Stimulated activated CD4-positive, alpha-beta T cell treated with anti-CD3 and anti-CD28 coated beads, Interleukin-2, amount 100 ng/mL, for 24 hours (primary cell): ENCODE data around the gene NR4A1.

Experiments used
- DNase-seq, 2 donors: peaks; one replicate each; pipeline ENCODE4 v3.0.0-alpha.2; 2020

NR4A1 gene

DNA sequence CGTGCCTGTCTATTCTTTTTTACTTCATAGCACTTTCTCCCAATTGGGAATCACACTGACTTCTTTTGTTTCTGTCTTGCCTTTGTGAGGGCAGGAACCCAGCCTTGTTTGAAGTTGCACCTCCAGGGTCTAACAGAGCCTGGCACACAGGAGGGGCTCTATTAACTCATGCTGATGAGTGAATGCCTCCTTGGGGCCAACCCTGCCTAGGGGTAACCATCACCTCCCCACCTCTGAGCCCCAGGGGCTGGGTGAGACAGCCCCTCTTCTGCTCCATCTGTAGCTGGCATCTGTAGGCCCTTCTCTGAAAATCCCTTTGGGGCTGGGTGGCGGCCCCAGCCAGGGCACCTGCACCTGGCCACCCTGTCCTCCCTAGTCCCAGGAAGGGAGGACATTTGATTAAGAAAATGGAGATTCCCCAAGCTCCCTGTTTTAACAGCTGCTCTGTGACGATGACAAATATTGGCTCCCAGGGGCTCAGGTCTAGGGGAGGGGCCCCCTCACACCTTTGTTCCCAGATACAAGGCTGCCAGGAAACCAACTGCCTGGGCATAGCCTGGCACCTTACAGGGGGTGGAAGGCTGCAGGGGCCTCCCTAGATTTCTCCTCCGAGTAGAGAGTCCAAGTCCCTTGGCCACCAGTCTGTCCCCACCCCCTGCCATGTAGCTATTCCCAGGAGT lies 32.7 kb upstream of the NR4A1 start:
- no peak for DNase-seq

DNA sequence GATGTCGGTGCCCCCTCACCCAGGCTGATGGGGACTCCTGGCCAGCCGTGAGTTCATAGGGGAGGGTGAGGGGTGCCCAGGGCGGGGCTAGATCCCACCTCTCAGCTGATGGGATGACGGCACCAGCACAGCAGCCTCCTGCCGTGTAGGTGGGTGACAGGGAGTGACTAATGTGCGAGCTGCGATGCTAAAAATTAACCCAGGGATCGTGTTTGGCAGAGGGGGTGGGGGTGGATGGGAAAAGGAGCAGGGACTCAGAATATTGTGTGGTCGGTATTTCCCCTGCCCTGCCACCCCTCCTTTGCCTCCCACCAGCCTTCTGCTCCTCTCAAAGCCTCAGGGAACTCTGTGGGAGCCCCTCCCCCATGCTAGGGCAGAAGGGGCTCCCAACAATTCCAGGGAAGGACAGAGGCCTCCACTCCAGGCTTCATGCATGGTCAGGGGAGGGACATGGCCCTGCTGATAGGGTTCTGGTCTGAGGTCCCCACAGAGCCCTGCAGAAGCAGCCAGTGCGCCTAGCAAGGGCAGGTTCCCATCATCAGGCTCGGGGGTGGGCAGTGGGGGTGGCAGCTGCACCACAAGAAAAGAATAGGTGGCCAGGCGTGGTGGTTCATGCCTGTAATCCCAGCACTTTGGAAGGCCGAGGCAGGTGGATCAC lies 32.0 kb upstream of the NR4A1 start:
- DNase-seq = no peak

DNA sequence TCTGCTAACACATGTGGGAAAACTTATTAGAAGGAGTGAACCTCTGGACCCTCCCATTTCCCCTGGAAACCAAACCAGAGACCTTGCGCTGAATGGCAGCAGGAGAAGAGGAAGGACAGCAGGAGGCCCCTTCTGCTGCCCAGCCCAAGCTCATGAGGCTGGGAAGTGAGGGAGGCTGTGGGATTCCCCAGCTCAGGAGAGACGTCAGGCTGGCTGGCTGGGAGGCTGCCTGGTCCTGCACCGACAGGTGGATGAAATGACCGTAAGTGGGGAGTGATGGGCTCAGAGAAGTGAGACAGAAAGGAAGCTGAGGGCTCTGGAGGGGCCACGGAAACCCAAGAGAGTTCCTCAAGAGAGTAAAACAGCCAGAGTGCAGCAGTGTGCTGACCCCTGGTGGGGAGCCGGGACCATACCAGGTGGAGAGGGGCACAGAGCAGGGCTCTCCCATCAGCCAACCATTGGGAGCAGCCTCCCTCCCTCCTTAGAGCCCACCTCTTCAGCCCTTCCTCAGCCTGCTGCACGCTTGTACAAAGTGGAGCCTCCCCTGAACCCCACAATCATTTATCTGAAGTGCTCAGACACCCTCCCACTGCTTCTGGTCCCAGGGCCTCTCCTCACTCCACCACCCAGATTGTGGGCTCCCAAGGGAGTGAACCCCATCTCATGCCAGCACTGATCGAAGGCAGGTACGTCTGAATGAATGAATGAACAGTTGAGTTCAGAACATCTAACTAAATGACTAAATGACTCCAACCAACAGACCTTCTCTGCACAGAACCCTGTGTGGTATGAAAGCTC lies 30.5 kb upstream of the NR4A1 start:
- DNase-seq = peak; percentile 68 to 69

DNA sequence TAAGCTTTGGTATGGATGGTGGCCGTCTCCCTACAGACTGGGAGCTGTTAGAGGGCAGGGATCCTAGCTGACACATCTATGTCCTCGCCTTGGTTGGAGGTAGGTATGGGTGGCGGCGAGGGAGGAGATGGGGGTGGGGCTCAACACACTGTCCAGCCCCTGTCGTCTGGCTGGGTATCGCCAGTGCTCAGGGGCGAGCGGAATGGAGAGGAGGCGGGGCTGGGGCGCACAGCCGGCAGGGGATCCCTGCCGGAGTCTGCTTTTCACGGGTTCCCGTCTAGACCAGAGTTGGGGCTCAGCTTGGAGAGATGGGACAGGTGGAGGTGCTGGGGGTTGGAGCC lies 28.4 kb upstream of the NR4A1 start:
- no peak for DNase-seq

DNA sequence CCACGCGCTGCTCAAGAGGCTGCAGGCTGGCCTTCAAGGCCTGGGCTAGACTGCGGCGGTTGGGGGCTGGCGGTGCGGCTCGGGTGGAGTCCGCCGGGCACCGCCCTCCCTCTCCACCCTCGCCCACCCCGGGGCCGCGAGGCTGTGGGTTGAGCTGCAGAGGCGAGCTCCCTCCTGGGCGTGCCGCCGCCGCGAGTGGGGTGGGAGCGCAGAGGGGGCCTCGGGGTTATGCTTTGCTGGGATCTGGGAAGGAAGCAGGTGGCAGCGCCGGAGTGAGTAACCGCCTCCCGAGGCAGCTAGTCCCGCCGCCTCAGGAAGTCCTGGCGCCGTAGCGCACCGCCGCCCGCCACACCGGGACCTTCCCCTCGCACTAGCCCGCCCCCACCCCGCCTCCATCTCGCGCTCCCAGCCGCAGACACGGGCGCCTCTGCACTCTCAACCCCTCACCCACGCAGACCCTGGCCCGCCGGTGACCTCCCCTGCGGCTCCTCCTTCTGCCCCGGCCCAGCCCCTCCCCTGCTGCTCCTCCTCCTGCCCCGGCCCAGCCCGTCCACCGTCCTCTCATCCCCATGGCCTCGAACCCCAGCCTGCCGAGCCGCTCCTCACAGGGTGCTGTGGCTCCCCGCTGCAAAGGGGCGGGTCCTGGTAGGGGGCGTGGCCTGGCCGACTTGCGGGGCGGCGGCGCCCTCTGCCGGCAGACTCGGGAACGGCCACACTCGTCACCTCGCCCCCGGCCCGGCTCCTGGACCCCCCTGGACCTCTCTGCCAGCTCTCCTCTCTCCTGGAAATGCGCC lies 27.9 kb upstream of the NR4A1 start:
- DNase-seq = peak; percentile 95 to 97

DNA sequence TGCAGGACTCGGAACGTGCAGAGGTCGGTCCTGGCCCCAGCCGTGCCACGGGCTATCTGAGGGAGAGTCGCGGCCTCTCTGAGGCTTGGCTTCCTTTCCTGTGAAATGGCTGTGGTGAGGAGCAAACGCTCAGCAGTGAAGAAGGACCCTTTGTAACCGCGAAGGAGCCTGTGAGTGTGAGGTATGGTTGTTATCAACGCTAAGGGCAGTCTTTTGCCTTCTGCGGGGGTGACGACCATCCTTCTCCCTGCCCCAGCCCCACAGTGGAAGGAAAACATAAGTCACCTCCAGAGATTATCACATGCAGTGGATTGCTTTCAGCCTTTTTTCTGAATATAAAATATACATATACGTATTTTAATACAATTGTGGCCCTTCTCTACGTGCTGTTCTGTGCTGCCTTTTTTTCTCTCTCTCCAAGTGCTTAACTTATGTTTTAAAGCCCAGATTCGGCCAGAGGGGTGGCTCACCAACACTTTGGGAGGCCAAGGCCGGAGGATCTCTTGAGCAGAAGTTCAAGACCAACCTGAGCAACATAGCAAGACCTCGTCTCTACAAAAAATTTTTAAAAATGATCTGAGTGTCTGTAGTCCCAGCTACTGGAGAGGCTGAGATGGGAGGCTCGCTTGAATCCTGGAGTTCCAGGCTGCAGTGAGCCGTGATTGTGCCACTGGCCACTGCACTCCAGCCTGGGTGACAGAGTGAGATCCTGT lies 27.1 kb upstream of the NR4A1 start:
- no peak for DNase-seq

DNA sequence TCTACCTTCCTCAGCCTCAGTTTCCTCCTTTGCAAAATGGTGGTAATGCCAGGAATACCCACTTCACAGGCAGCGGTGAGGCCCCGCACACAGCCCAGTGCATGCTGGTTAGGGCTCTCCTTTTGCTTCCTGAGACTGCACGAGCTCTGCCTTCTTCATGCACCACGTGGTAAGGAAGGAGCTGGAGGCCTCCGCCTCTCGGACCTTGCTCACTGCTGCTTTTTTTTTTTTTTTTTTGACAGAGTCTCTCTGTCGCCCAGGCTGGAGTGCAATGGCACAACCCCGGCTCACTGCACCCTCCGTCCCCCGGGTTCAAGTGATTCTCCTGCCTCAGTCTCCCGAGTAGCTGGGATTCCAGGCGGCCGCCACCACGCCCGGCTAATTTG lies 26.4 kb upstream of the NR4A1 start:
- DNase-seq = peak; percentile 54 to 66

DNA sequence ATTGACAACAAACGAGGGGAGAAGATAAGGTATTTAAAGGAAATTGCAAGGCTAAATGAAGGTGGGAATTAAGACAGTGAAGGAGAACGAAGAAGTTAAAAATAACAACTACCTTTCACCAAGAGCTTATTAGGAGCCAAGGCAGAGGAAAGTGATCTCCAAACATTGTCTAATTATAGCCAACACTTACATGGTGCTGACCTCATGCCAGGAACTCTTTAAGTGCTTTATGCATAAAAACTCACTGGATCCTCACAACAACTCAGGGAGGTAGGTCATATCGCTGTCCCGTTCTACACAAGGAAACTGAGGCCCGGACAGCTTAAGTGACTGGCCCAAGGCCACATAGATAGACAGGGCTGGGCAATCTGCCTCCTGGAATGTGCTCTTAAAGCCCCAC lies 25.0 kb upstream of the NR4A1 start:
- no peak for DNase-seq

DNA sequence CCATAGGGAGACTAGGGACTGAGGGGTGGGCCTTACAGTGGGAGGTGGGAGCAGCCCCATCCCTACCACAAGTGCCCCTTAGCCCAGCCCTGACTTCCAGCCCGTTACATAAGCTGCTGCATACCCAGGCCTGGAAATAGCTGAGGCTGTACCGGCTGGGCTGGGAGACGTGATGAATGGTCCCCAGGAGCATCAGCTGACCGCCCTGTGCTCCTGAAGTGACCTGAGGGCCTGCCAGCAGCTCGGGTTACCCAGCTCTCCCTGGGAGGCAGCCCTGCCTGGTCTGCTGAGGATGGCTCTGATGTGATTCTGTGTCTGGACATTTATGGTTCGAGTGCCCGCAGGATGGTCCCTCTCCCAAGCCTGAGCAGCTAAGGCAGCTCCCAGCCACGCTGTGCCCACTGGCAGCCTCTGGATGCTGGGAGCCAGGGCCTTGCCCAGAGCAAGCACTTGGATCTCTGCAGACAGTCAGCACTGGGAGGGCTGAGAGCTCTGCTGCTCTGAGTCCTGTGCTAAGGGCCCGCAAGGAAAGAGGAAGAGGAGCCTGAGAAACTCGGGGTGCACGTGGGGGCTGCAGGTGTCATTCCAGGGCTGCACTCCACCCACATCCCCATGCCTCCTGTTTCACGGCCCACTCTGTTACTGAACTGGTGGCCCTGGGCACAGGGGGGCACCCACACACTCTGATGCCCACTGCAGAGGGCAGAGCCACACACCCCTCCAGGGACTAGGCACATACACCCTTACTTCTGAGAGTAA lies 24.0 kb upstream of the NR4A1 start:
- DNase-seq = no peak

DNA sequence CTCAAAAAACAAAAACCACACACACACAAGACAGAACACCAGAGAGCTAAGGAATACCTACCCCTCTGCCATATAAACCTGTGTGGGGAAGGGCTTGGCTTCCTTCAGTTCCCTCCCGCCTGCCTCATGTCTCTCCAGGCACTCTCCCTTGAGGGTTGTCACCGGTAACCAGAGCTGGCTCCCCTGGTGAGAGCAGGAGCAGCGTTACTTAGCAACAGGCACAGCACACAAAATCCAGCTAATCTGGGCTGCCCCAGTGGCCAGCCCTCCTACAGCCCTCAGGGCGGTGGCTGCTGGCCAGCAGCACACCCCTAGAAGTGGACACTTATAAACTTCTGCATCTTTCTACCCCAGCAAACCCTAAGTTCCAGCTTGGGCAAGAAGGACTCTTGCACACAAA lies 21.6 kb upstream of the NR4A1 start:
- no peak for DNase-seq

DNA sequence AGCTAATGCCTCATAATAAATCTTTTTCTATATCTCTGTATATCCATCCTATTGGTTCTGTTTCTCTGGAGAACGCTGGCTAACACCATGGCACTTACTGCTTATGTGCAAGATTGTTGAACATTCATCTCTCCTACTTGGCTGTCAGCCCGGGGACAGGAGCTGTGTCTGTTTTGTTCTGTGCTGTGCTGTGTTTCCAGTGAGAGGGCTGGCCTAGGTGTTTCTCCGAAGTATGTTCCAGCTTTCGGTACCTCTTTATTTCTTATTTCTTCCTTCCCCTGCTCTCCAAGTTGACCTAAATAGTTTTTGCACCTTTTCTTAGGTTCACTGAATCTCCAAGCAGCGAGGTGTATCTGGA lies 18.8 kb upstream of the NR4A1 start:
- DNase-seq = no peak

DNA sequence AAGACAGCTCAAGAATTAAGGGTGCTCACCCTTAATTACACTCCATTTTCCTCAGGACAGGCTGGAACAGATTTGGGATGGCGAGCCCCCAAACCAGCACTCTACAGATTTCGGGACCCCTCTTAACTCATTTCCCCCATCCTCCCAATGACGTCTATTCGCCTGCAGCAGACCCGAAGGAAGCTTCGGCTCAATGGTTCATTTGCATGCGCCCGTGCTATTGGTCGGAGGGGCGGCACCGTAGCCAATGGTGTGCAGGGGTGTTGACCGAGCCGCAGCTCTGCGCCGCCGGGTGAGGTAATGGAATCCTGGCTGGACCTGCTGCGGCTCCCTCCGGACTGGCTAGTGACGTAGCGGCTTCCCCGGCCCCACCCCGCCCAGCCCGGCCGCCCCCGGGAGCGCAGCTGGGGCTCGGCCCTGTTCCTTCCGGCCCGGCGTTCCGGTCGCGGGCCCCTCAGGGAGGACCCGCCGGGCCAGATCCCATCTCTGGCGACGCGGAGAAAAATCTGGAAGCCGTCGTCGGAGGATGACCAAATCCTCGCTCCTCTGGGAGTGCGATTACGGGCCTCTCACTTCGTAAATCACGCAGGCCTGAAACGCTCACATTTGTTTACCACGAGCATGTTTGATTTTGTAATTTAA lies 18.3 kb upstream of the NR4A1 start:
- DNase-seq = peak; percentile 88 to 91

DNA sequence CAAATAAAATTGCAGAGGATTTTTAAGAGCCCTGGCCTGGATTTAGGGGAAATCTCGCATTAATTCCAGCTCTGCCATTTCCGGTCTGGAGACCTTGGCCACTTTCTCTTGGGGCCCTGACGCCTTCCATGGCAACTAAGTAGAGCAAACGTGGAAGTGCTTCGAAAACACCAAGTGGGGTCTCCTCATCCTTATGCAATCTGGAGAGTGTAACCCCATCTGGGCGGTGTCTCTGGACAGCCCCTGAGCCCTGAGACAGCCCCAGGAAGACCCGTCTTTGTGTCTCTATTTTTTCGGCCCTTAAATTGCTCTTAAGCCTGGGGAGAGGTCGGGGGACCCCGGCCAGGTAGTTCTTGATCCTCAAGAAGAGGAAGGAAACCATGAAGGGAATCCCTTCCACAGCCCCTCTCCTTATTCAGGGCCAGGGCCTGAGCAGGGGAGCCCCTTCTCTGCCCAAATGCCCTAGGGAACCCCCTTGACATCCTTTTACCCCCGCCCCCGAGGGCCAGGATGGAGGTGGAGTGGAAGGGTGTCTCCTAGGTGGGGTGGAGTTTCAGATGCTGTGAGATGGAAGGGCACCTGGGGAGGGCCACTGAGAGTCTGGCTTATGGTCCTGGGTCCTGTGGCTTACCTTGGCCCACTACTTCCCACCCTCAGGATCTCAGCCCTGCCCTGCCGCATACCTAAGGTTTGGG lies 17.6 kb upstream of the NR4A1 start:
- no peak for DNase-seq

DNA sequence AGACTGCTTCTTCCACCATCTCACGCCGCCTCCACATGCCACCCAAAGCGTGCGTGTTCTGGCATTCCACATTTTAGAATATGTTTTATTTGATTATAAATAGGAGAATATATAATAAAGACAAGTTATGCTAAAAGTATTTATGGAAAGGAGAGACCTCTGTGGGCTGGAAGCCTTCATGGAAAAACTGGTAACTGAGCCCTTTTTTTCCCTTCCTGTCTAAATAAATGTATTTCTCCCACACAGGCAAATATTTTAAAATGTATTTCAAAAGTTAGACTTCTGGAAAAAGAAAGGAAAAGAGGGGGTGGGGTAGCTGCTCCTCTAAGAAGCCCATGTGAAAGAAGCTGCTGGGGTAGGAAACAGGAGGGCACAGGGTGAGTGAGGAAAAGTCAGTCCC lies 16.1 kb upstream of the NR4A1 start:
- DNase-seq = no peak

DNA sequence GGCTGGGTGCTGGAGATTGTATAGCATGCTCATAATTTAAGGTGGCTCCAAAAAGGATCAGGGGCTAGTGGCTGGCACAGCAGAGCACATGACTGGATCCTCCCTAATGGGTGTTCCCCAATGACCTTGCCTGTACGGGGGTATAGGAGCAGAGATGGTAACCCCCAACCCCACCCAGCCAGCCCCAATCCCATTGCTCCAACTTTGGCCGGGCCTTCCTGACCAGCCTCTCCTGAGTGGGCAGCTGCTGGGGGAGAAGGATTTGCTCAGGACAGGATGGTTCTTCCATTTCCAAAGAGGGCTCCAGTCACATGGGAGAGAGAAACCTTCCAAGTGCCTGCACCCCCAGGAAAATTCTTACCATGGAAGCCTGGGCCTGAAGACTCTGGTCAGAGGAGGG lies 15.3 kb upstream of the NR4A1 start:
- DNase-seq = no peak

DNA sequence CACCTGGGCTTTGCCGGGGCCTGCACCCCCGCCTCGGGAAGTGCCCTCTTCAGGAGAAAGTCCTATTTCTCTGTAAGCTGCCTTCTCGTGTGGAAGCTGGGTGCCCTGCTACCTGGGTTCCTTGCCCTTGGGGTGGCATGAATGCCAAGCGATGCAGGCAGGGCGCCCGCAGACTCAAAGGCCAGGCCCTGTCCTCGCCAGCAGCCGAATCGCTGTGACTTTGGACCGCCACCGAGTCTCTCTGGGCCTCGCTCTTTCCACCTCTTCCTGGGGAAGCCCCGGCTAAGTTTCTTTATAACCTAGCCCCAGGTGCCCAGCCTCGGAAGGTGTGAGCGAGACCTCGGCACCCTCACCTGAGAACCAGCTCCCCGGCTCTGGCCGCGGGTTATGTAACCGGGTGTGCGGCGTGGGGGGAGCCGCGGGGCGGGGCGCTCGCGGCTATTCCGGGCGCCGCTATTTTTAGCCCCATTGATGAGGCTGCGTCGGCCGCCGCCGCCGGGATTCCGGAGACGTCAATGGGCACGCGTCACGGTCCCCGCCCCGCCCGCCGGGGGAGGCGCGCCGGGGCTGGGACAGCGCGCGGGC lies 14.6 kb upstream of the NR4A1 start:
- DNase-seq = peak; percentile 76 to 83

DNA sequence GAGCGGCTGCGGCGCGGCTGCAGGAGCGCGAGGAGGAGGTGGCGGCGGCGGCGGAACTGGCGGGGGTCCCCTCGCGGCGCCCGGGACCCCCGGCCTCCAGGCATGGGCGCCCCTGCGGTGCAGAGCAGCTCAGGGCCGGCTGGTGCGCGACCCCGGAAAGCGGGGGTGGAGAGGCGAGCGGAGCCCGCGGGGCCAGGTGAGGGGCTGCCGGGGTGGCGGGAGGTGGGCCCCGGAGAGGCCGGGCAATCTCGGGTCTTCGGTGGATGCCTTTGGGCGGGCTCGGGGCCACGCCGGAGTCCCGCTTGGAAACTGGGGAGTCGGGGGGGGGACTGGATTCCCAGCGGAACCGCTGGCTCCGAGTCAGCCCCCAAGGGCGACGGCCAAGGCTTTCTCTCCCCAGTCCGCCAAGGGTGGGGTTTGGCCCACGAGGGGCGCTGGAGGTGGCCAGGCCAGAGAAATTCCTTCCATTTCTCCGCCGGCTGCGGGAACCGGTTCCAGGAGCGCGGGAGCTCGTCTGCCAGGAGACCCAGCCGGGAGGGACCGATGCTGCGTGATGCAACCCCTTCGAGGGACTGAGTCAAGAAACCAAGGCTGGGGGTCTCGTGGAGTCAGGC lies 13.9 kb upstream of the NR4A1 start:
- peak in 1 of 2 donors; percentile 31 for DNase-seq

DNA sequence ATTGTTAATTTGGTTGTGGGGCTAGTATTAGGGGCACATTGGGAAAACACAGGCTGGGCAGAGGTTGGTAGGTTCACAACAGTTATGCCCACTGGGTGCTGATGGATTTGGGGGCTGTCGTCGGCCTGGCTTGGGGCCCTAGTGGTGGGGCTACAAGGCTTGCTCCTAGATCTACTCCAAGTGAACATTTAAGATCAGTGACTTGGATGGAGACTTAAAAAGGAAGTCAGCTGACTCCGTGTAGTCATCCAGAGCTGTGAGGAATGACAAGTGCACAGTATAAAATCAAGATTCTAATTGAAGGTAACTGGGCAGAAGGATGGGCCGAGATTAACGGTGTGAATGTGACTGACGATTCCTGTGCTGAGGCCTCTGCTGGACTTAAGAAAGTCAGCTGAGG lies 12.8 kb upstream of the NR4A1 start:
- no peak for DNase-seq

DNA sequence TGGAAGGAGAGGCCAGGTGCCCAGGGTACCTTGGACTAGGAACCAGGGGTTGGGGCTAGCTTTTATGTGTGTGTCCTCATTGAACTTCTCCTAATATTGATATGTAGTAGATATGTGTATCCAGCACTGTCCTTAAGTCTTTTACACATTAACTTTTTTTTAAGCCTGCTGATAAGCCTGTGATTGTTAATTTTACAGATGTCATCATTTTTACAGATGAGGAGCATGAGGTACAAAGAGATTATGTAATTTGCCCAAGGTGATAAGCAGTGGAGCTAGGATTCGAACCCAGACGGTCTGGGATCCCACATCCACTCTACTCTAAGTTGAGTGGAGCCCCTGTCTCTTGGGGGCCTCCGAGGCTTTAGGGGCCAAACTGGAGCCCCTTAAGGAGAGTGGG lies 10.2 kb upstream of the NR4A1 start:
- DNase-seq = no peak

DNA sequence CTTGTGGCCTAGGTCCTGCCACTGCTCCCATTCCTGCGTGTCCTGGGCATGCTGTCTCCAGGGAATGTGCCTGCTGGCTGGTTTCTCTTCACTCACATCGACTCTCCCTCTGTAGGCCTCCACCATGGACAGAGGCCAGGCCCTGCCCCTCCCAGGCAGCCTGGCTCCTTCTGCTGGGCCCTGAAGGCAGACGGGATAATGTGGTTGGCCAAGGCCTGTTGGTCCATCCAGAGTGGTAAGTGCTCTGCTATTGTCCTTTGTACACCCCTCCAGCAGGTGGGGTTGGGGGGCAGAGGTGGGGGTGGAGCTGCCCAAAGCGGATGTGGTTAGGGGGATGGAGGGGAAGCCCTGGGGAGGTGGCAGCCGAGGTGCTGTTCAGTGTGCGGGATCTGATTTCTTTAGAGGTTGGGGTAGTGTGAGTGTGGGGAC lies 9.5 kb upstream of the NR4A1 start:
- DNase-seq = no peak
